ENCODE measurements around the gene CEP72.
A peak's percentile ranks its signal among the peaks of the same experiment; 100 is the strongest.
"Not testable (repeated sequence)": the region's sequence is repeated elsewhere in the genome, so short reads cannot be mapped to it uniquely, and the experiment has no call there.

CEP72 gene

GRCh38 chr5:686936-687335, 74.8 kb downstream of the CEP72 start:
- not testable (repeated sequence) for DNase-seq

GRCh38 chr5:688348-689010, 76.3 kb downstream of the CEP72 start:
- not testable (repeated sequence) for DNase-seq

- DNase-seq: not testable (repeated sequence)
These were observed 78.2 kb downstream of the CEP72 start for GRCh38 chr5:690293-690692.

GRCh38 chr5:691049-691448, 78.9 kb downstream of the CEP72 start:
- not testable (repeated sequence) for DNase-seq

GRCh38 chr5:691817-692528, 79.8 kb downstream of the CEP72 start:
- DNase-seq: no peak

- DNase-seq: not testable (repeated sequence)
These were observed 80.4 kb downstream of the CEP72 start for GRCh38 chr5:692529-693041.

- peak; percentile 63 for DNase-seq
These were observed 81.3 kb downstream of the CEP72 start, which contains the start of gene TPPP for GRCh38 chr5:693271-694041. TSS of gene TPPP (minus strand) at chr5:693352. CDS start at chr5:678060, 15,292 bp downstream.

- not testable (repeated sequence) for DNase-seq
These were observed 81.9 kb downstream of the CEP72 start for GRCh38 chr5:694042-694431.

- not testable (repeated sequence) for DNase-seq
These were observed 83.3 kb downstream of the CEP72 start for GRCh38 chr5:695475-695874.

- not testable (repeated sequence) for DNase-seq
These were observed 84.1 kb downstream of the CEP72 start for GRCh38 chr5:696191-696590.

- DNase-seq: not testable (repeated sequence)
These were observed 84.9 kb downstream of the CEP72 start for GRCh38 chr5:696753-697702.

Data from EL (cell line).